ENCODE results near the gene RAB20.
A peak's percentile ranks its signal among the peaks of the same experiment; 100 is the strongest.
"Not testable (repeated sequence)": the region's sequence is repeated elsewhere in the genome, so short reads cannot be mapped to it uniquely, and the experiment has no call there.

The RAB20 gene

GRCh38 chr13:110554946-110555345 is 6.6 kb downstream of the RAB20 start:
- DNase-seq (ENCODE audit: low read depth) = no peak

GRCh38 chr13:110554227-110554836 is 7.2 kb downstream of the RAB20 start:
- DNase-seq (ENCODE audit: low read depth) = no peak

GRCh38 chr13:110553417-110553816 is 8.1 kb downstream of the RAB20 start:
- DNase-seq (ENCODE audit: low read depth) = no peak

- DNase-seq (ENCODE audit: low read depth) = no peak
Observed at GRCh38 chr13:110552767-110553166, 8.8 kb downstream of the RAB20 start.

- no peak for DNase-seq (ENCODE audit: low read depth)
Observed at GRCh38 chr13:110551284-110551683, 10.2 kb downstream of the RAB20 start.

GRCh38 chr13:110549795-110550160 is 11.7 kb downstream of the RAB20 start:
- DNase-seq (ENCODE audit: low read depth) = no peak

- no peak for DNase-seq (ENCODE audit: low read depth)
Observed at GRCh38 chr13:110548891-110549794, 12.4 kb downstream of the RAB20 start.

- DNase-seq (ENCODE audit: low read depth) = peak; percentile 95
Observed at GRCh38 chr13:110546926-110547325, 14.6 kb downstream of the RAB20 start.

- DNase-seq (ENCODE audit: low read depth) = peak; percentile 46
Observed at GRCh38 chr13:110546378-110546777, 15.1 kb downstream of the RAB20 start.

GRCh38 chr13:110542169-110542796 is 19.2 kb downstream of the RAB20 start:
- no peak for DNase-seq (ENCODE audit: low read depth)

- DNase-seq (ENCODE audit: low read depth) = no peak
Observed at GRCh38 chr13:110541526-110541920, 20.0 kb downstream of the RAB20 start.

- no peak for DNase-seq (ENCODE audit: low read depth)
Observed at GRCh38 chr13:110540871-110541525, 20.5 kb downstream of the RAB20 start.

- DNase-seq (ENCODE audit: low read depth) = no peak
Observed at GRCh38 chr13:110539894-110540293, 21.6 kb downstream of the RAB20 start.

GRCh38 chr13:110538632-110539031 is 22.9 kb downstream of the RAB20 start:
- no peak for DNase-seq (ENCODE audit: low read depth)

- DNase-seq (ENCODE audit: low read depth) = no peak
Observed at GRCh38 chr13:110536006-110536693, 25.4 kb downstream of the RAB20 start.

- no peak for DNase-seq (ENCODE audit: low read depth)
Observed at GRCh38 chr13:110535526-110535925, 26.0 kb downstream of the RAB20 start.

- no peak for DNase-seq (ENCODE audit: low read depth)
Observed at GRCh38 chr13:110533771-110534670, 27.5 kb downstream of the RAB20 start.

- not testable (repeated sequence) for DNase-seq (ENCODE audit: low read depth)
Observed at GRCh38 chr13:110532258-110532657, 29.3 kb downstream of the RAB20 start.

- no peak for DNase-seq (ENCODE audit: low read depth)
Observed at GRCh38 chr13:110531671-110532083, 29.8 kb downstream of the RAB20 start.

- DNase-seq (ENCODE audit: low read depth) = no peak
Observed at GRCh38 chr13:110531100-110531499, 30.4 kb downstream of the RAB20 start.
